Endothelial cell of umbilical vein (primary cell): ENCODE results near the gene TMEM208. TPM values are rescaled to one million over a fixed set of nuclear protein-coding genes. Genes with fewer than 3 reads are reported as not detected.

Source experiments
- BruUV-seq: library from RNA; stranded (reverse); fragments of 400-500 nt; replicated peaks from 2 replicates; lab custom pipeline; 2021; lab: Mats Ljungman, UMichigan
- CTCF ChIA-PET: fragments of 300-600, 350-600 bp; sonication (Branson Sonifier 250); formaldehyde crosslinking; loops from one replicate; lab custom pipeline; 2021; ENCODE audit warnings: antibody characterized with exemption, inconsistent platforms; lab: Charles Lee
- POLR2A ChIA-PET: fragments of 300-600, 350-600 bp; sonication (Branson Sonifier 250); formaldehyde crosslinking; loops from one replicate; lab custom pipeline; 2021; ENCODE audit warnings: antibody characterized with exemption, inconsistent platforms; lab: Charles Lee
- DNase-seq: peaks from one replicate; pipeline ENCODE4 v3.0.0-alpha.2; 2011; ENCODE audit warnings: low read depth, low spot score
- FAIRE-seq: peaks from 2 replicates; lab custom pipeline; 2011; peaks lifted over from hg19 to GRCh38; lab: Jason Lieb, UNC
- H2AFZ ChIP-seq: 2 replicates; pipeline ENCODE4 v1.6.0; 2012; ENCODE audit warnings: low read depth, low read length, control low read depth, inconsistent platforms
- H3K27ac ChIP-seq: 2 replicates; pipeline ENCODE4 v1.5.1; 2011; ENCODE audit warnings: low read depth, mild to moderate bottlenecking, control low read depth, low read length, moderate library complexity; ENCODE audit not compliant: insufficient read depth
- H3K27me3 ChIP-seq, 2 experiments: 2 replicates each; pipeline versions ENCODE4 v1.6.0 to v1.6.1; 2011; ENCODE audit warnings: low read length in 2 of 2, mixed read lengths in 1 of 2; ENCODE audit not compliant: control insufficient read depth in 2 of 2, insufficient read depth in 2 of 2
- H3K36me3 ChIP-seq, 2 experiments: 2 replicates in 1 of 2; 3 replicates in 1 of 2; pipeline ENCODE4 v1.5.1; 2011; ENCODE audit warnings: low read length in 2 of 2, mild to moderate bottlenecking in 1 of 2, moderate library complexity in 1 of 2; ENCODE audit not compliant: control insufficient read depth in 2 of 2, insufficient read depth in 2 of 2; ENCODE audit errors: extremely low read depth in 1 of 2
- H3K4me1 ChIP-seq: 3 replicates; pipeline ENCODE4 v1.5.1; 2011; ENCODE audit warnings: mild to moderate bottlenecking, low read length; ENCODE audit not compliant: control insufficient read depth, insufficient read depth; ENCODE audit errors: extremely low read depth
- H3K4me2 ChIP-seq: 2 replicates; pipeline ENCODE4 v1.6.1; 2011; ENCODE audit warnings: low read length, control low read depth, mixed read lengths; ENCODE audit not compliant: insufficient read depth
- H3K4me3 ChIP-seq, 3 experiments: fragments of 200-600 bp in 1 of 3; sonication (generic), shearing (Covaris generic) in 1 of 3; replicated peaks in 1 of 3; 2 replicates each; pipeline ENCODE4 v1.5.1; 2011 to 2016; ENCODE audit warnings: control low read depth in 3 of 3, low read length in 3 of 3, mild to moderate bottlenecking in 2 of 3, inconsistent platforms in 1 of 3, low read depth in 1 of 3, moderate library complexity in 1 of 3; ENCODE audit not compliant: insufficient read depth in 1 of 3
- H3K79me2 ChIP-seq: 2 replicates; pipeline ENCODE4 v1.6.0; 2012; ENCODE audit warnings: low read length, inconsistent platforms; ENCODE audit not compliant: control insufficient read depth, insufficient read depth
- H3K9ac ChIP-seq: replicated peaks from 2 replicates; pipeline ENCODE3; 2011; ENCODE audit warnings: low read length, control low read depth; ENCODE audit not compliant: insufficient read depth; ENCODE audit errors: extremely low read depth
- H3K9me1 ChIP-seq: replicated peaks from 3 replicates; pipeline ENCODE4 v1.6.0; 2011; ENCODE audit warnings: mild to moderate bottlenecking, low read length; ENCODE audit not compliant: control insufficient read depth, insufficient read depth; ENCODE audit errors: extremely low read depth
- H3K9me3 ChIP-seq: replicated peaks from 2 replicates; pipeline ENCODE4 v1.5.1; 2012; ENCODE audit warnings: low read length, inconsistent platforms; ENCODE audit not compliant: control insufficient read depth, insufficient read depth
- H4K20me1 ChIP-seq: replicated peaks from 2 replicates; pipeline ENCODE3; 2011; ENCODE audit warnings: mild to moderate bottlenecking, low read length; ENCODE audit not compliant: control insufficient read depth, insufficient read depth; ENCODE audit errors: extremely low read depth
- CTCF ChIP-seq, 2 donors: IDR thresholded peaks; 1 replicate in 1 of 2; 2 replicates in 1 of 2; pipeline ENCODE4 v1.5.1; 2011; ENCODE audit warnings: low read length in 2 of 2, mild to moderate bottlenecking in 2 of 2, moderate library complexity in 2 of 2, control low read depth in 1 of 2, inconsistent platforms in 1 of 2, low read depth in 1 of 2; ENCODE audit not compliant: insufficient read depth in 1 of 2; ENCODE audit errors: extremely low read depth in 1 of 2
- EZH2 ChIP-seq: IDR thresholded peaks from 2 replicates; pipeline ENCODE4 v1.6.1; 2012; ENCODE audit warnings: borderline replicate concordance, low read depth, mild to moderate bottlenecking, moderate library complexity, low read length, inconsistent platforms; ENCODE audit not compliant: severe bottlenecking
- FOS ChIP-seq: IDR thresholded peaks from 2 replicates; pipeline ENCODE4 v1.6.1; 2011; ENCODE audit warnings: mild to moderate bottlenecking, low read length, moderate library complexity, borderline replicate concordance; ENCODE audit not compliant: insufficient read depth
- GATA2 ChIP-seq: IDR thresholded peaks from 2 replicates; pipeline ENCODE4 v1.7.0; 2011; ENCODE audit warnings: low read depth, mild to moderate bottlenecking, moderate library complexity, mixed read lengths, low read length; ENCODE audit not compliant: insufficient read length, insufficient read depth
- JUN ChIP-seq: IDR thresholded peaks from 2 replicates; pipeline ENCODE4 v1.6.1; 2011; ENCODE audit warnings: borderline replicate concordance, low read depth; ENCODE audit not compliant: insufficient read length, insufficient read depth
- MAX ChIP-seq: IDR thresholded peaks from 2 replicates; pipeline ENCODE4 v1.6.1; 2011; ENCODE audit not compliant: insufficient read depth, insufficient read length
- MYC ChIP-seq: IDR thresholded peaks from one replicate; pipeline ENCODE4 v1.6.1; 2011; ENCODE audit warnings: mild to moderate bottlenecking, low read depth, low read length
- POLR2A ChIP-seq: IDR thresholded peaks from 2 replicates; pipeline ENCODE4 v1.6.1; 2012; ENCODE audit warnings: low read depth, mild to moderate bottlenecking, control low read depth, low read length
- POLR2AphosphoS5 ChIP-seq: IDR thresholded peaks from 2 replicates; pipeline ENCODE4 v1.6.1; 2012; ENCODE audit warnings: low read depth, mild to moderate bottlenecking, control low read depth, low read length, moderate library complexity; ENCODE audit not compliant: insufficient read depth
- dilution Hi-C: fragments of 300-500 bp; cut with MboI; formaldehyde crosslinking; loops from one replicate; pipeline ENCODE4 v1.15.0; 2019; ENCODE audit warnings: low sequenced_read_pairs; ENCODE audit not compliant: extremely low pct_ligation_motif_present
- intact Hi-C: fragments of 100-400 bp; cut with micrococcal nuclease; formaldehyde crosslinking; loops from one replicate; pipeline ENCODE4 v1.10.0; 2022
- polyA plus RNA-seq, 4 experiments: library from polyadenylated mRNA; depleted of rRNA in 3 of 4; stranded (reverse) in 3 of 4; unstranded in 1 of 4; fragments of >200 nt; gene quantifications; 2 replicates each; pipeline versions ENCODE4 v1.2.1 to v1.2.3, GENCODE V29; 2011 to 2012; ENCODE audit warnings: missing spikeins in 1 of 4
- total RNA-seq: library from RNA; stranded (reverse); gene quantifications from 2 replicates; pipeline ENCODE4 v1.2.3, GENCODE V29; 2021

TMEM208 gene
- total and polyA plus RNA-seq, 2 donors (not counting 3 experiments of a cell fraction or from before 2014, with no cell fraction given), result 35.3 to 94.0 TPM

GRCh38 chr16:67191995-67192681 lies 34.8 kb upstream of the TMEM208 start, which contains the start of gene E2F4:
E2F4 (plus strand) TSS chr16:67192155; CDS start chr16:67192228, 73 bp downstream.
- no peaks in the 10 kb centered on the region for H3K27me3 ChIP-seq
- H3K9me3 ChIP-seq, result no peaks in the 10 kb centered on the region
- H3K4me1 ChIP-seq, result peaks cover 36% of the 10 kb centered on the region
- TF ChIP-seq MYC, result peak; percentile 22
- TF ChIP-seq POLR2A, result peak; percentile 93
- peak; percentile 93 for TF ChIP-seq POLR2AphosphoS5
- TF ChIP-seq GATA2, result no peak
- BruUV-seq, result TSS peak; percentile 36
- peak within 1 kb of the TSS; percentile 69 for H3K4me2 ChIP-seq
- H3K27ac ChIP-seq, result peak within 1 kb of the TSS; percentile 88
- dilution Hi-C loops (no loop called here), intact Hi-C loops (loop anchor here (1.0 to 10.0 kb wide), 3 partner anchors 8 to 203 kb away; partner anchors contain the start of genes TMEM208 and TPPP3)
- ChIA-PET POLR2A (interaction anchor here (1.0 kb wide), 1 partner anchor 52 kb away, joined by 3 read pairs; no protein-coding TSS in a partner anchor), CTCF (interaction anchor here (1.1 to 1.5 kb wide), 4 partner anchors 10 to 208 kb away, joined by 3 to 6 read pairs (median 4); no protein-coding TSS in a partner anchor)
- DNase-seq (peak; percentile 88), FAIRE-seq (peak; percentile 95)
- no peaks in the 10 kb centered on the region for H4K20me1 ChIP-seq
- H3K4me3 ChIP-seq, result peak within 1 kb of the TSS; percentile 54 to 83 (median 57)
- H3K9me1 ChIP-seq, result no peaks in the 10 kb centered on the region
- H3K79me2 ChIP-seq, result peaks cover 46% of the 10 kb centered on the region
- peak within 1 kb of the TSS; percentile 91 for H3K9ac ChIP-seq
- H3K36me3 ChIP-seq, result peaks cover 14 to 27% of the 10 kb centered on the region in 2 experiments
- peak within 1 kb of the TSS; percentile 19 for H2AFZ ChIP-seq

GRCh38 chr16:67192781-67193361 lies 34.1 kb upstream of the TMEM208 start:
- CTCF ChIA-PET, result interaction anchor here (1.1 to 1.5 kb wide), 4 partner anchors 10 to 207 kb away, joined by 3 to 6 read pairs (median 4); no protein-coding TSS in a partner anchor
- H2AFZ ChIP-seq, result no peak overlapping the region
- H3K9me1 ChIP-seq, result no peaks in the 10 kb centered on the region
- peak overlapping the region; percentile 54 to 83 (median 57) for H3K4me3 ChIP-seq
- H4K20me1 ChIP-seq, result no peaks in the 10 kb centered on the region
- H3K9ac ChIP-seq, result peak overlapping the region; percentile 91
- POLR2A ChIA-PET, result interaction anchor here (1.0 kb wide), 1 partner anchor 51 kb away, joined by 3 read pairs; no protein-coding TSS in a partner anchor
- H3K9me3 ChIP-seq, result no peaks in the 10 kb centered on the region
- peaks cover 19 to 34% of the 10 kb centered on the region in 2 experiments for H3K36me3 ChIP-seq
- TF ChIP-seq JUN (no peak), EZH2 (no peak), MYC (no peak), CTCF (IDR thresholded peaks at IDR 0.05; ENCODE audit: extremely low read depth in 1 of 2, insufficient read depth in 1 of 2, low read depth in 1 of 2, low read length in 2 of 2) (no peak), FOS (no peak), POLR2A (no peak), MAX (no peak), POLR2AphosphoS5 (no peak), GATA2 (no peak)
- peak; percentile 26 for FAIRE-seq
- H3K27ac ChIP-seq, result peak overlapping the region; percentile 88
- H3K27me3 ChIP-seq, result no peaks in the 10 kb centered on the region
- peak overlapping the region; percentile 69 for H3K4me2 ChIP-seq
- no peak for DNase-seq
- BruUV-seq, result TSS peak; percentile 20
- peaks cover 36% of the 10 kb centered on the region for H3K4me1 ChIP-seq
- H3K79me2 ChIP-seq, result peaks cover 46% of the 10 kb centered on the region
- intact Hi-C loops (loop anchor here (1.0 to 10.0 kb wide), 3 partner anchors 9 to 202 kb away; partner anchors contain the start of genes TMEM208 and TPPP3), dilution Hi-C loops (no loop called here)
